ENCODE measurements around the gene PSENEN.
"Not testable (repeated sequence)": the region's sequence is repeated elsewhere in the genome, so short reads cannot be mapped to it uniquely, and the experiment has no call there.

The PSENEN gene

GRCh38 chr19:35722461-35722860 is 23.0 kb upstream of the PSENEN start:
- ChIA-PET CTCF (interaction anchor here (0.9 kb wide), 1 partner anchor 15 kb away, joined by 3 read pairs; no protein-coding TSS in a partner anchor), POLR2A (interaction anchor here (0.7 to 13.6 kb wide), 3 partner anchors 15 to 1045 kb away, joined by 3 to 204 read pairs (median 4); partner anchors contain the start of gene ZNF302)
- H3K9me3 ChIP-seq (ENCODE audit: control insufficient read depth, insufficient read depth, low read depth, low read length): no peaks in the 10 kb centered on the region
- no peak for TF ChIP-seq ZBTB21 (tag by site-specific recombination; IDR thresholded peaks at IDR 0.05)
- TF ChIP-seq REPIN1 (tag by site-specific recombination; IDR thresholded peaks at IDR 0.05; ENCODE audit: low read depth): no peak
- TF ChIP-seq MEIS1 (CRISPR knock-in tag; IDR thresholded peaks at IDR 0.05; ENCODE audit: borderline replicate concordance): no peak
- no peak for TF ChIP-seq SCRT2 (tag by site-specific recombination; IDR thresholded peaks at IDR 0.05)
- no peak for TF ChIP-seq ZNF513 (tag by site-specific recombination; IDR thresholded peaks at IDR 0.05)
- TF ChIP-seq ZBTB17 (tag by site-specific recombination; IDR thresholded peaks at IDR 0.05): no peak
- no peak for TF ChIP-seq ZSCAN30 (tag by site-specific recombination; IDR thresholded peaks at IDR 0.05)
- TF ChIP-seq, protein P1, sequence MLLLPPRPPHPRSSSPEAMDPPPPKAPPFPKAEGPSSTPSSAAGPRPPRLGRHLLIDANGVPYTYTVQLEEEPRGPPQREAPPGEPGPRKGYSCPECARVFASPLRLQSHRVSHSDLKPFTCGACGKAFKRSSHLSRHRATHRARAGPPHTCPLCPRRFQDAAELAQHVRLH (tag by site-specific recombination; IDR thresholded peaks at IDR 0.05): no peak
- H3K36me3 ChIP-seq (ENCODE audit: control insufficient read depth in 2 of 2, insufficient read depth in 1 of 2, low read length in 2 of 2): peaks cover 80 to 81% of the 10 kb centered on the region in 2 experiments
- H3K27ac ChIP-seq (ENCODE audit: extremely low read depth, low read depth, low read length): no peak overlapping the region
- peaks cover 9% of the 10 kb centered on the region for H3K4me1 ChIP-seq (ENCODE audit: control insufficient read depth, insufficient read depth, low read length)
- H3K4me3 ChIP-seq (ENCODE audit: low read depth, low read length): no peak overlapping the region

DNA sequence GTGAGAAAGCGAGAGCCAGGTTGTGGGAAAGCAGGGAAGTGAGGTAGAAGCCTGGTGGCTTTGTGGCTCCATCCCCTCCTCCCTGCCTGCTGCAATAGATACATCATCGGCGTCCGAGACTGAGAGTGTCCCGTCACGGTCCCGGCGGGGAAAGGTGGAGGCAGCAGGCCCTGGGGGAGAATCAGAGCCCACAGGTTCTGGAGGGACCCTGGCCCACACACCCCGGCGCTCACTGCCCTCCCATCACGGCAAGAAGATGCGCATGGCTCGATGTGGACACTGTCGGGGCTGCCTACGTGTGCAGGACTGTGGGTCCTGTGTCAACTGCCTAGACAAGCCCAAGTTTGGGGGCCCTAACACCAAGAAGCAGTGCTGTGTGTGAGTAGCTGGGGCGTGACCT is 22.6 kb upstream of the PSENEN start:
- no peaks in the 10 kb centered on the region for H3K9me3 ChIP-seq (ENCODE audit: control insufficient read depth, insufficient read depth, low read depth, low read length)
- H3K36me3 ChIP-seq (ENCODE audit: control insufficient read depth in 2 of 2, insufficient read depth in 1 of 2, low read length in 2 of 2): peaks cover 84 to 85% of the 10 kb centered on the region in 2 experiments
- H3K4me3 ChIP-seq (ENCODE audit: low read depth, low read length): no peak overlapping the region
- H3K27ac ChIP-seq (ENCODE audit: extremely low read depth, low read depth, low read length): no peak overlapping the region
- ChIA-PET CTCF (interaction anchor here (0.9 kb wide), 1 partner anchor 15 kb away, joined by 3 read pairs; no protein-coding TSS in a partner anchor), POLR2A (interaction anchor here (1.0 to 13.6 kb wide), 3 partner anchors 15 to 78 kb away, joined by 3 to 204 read pairs (median 9); partner anchors contain the start of genes PSENEN and U2AF1L4)
- peaks cover 9% of the 10 kb centered on the region for H3K4me1 ChIP-seq (ENCODE audit: control insufficient read depth, insufficient read depth, low read length)
- peak; percentile 29; the same call in 1 of the 2 replicates for TF ChIP-seq ZNF394 (tag by site-specific recombination; IDR thresholded peaks at IDR 0.05; ENCODE audit: borderline replicate concordance)
- no peak for TF ChIP-seq MYNN (tag by site-specific recombination; IDR thresholded peaks at IDR 0.05; ENCODE audit: borderline replicate concordance)

- no peak for TF ChIP-seq ZSCAN23 (tag by site-specific recombination; IDR thresholded peaks at IDR 0.05)
- TF ChIP-seq GLIS2 (tag by site-specific recombination; IDR thresholded peaks at IDR 0.05): peak; percentile 64
- Histone ChIP-seq H3K9me3 (ENCODE audit: control insufficient read depth, insufficient read depth, low read depth, low read length) (no peaks in the 10 kb centered on the region), H3K4me3 (ENCODE audit: low read depth, low read length) (no peak overlapping the region), H3K4me1 (ENCODE audit: control insufficient read depth, insufficient read depth, low read length) (peaks cover 9% of the 10 kb centered on the region), H3K36me3 (ENCODE audit: control insufficient read depth in 2 of 2, insufficient read depth in 1 of 2, low read length in 2 of 2) (peaks cover 92 to 93% of the 10 kb centered on the region in 2 experiments), H3K27ac (ENCODE audit: extremely low read depth, low read depth, low read length) (no peak overlapping the region)
- ChIA-PET POLR2A (interaction anchor here (1.0 to 13.6 kb wide), 3 partner anchors 14 to 79 kb away, joined by 3 to 204 read pairs (median 9); partner anchors contain the start of genes PSENEN and U2AF1L4), CTCF (interaction anchor here (0.6 kb wide), 1 partner anchor 17 kb away, joined by 3 read pairs; no protein-coding TSS in a partner anchor)
Observed at GRCh38 chr19:35723671-35724070, 21.8 kb upstream of the PSENEN start.

- TF ChIP-seq ZNF121 (tag by site-specific recombination; IDR thresholded peaks at IDR 0.05): peak; percentile 91
- not testable (repeated sequence) for H3K4me1 ChIP-seq (ENCODE audit: control insufficient read depth, insufficient read depth, low read length); H3K9me3 ChIP-seq (ENCODE audit: control insufficient read depth, insufficient read depth, low read depth, low read length); H3K27ac ChIP-seq (ENCODE audit: extremely low read depth, low read depth, low read length); H3K4me3 ChIP-seq (ENCODE audit: low read depth, low read length)
- peaks cover 97 to 98% of the 10 kb centered on the region in 2 experiments for H3K36me3 ChIP-seq (ENCODE audit: control insufficient read depth in 2 of 2, insufficient read depth in 1 of 2, low read length in 2 of 2)
- ChIA-PET POLR2A (interaction anchor here (1.4 to 13.6 kb wide), 3 partner anchors 13 to 24 kb away, joined by 6 to 204 read pairs (median 9); partner anchors contain the start of genes LIN37, PSENEN and U2AF1L4), CTCF (interaction anchor here (0.7 to 0.9 kb wide), 2 partner anchors 13 to 32 kb away, joined by 3 read pairs; no protein-coding TSS in a partner anchor)
Observed at GRCh38 chr19:35724132-35724531, 21.3 kb upstream of the PSENEN start.
